HEK293 (cell line): ENCODE results near the gene YPEL5.

Experiments
- CTCF ChIA-PET: fragments of 350-600 bp; formaldehyde crosslinking; extraction: SDS; loops from one replicate; lab custom pipeline; 2021; ENCODE audit warnings: antibody characterized with exemption; lab: Yijun Ruan, JAX
- POLR2A ChIA-PET: fragments of 300-600 bp; formaldehyde crosslinking; extraction: SDS; loops from one replicate; lab custom pipeline; 2020; ENCODE audit warnings: antibody characterized with exemption, inconsistent platforms; lab: Yijun Ruan, JAX
- H3K27ac ChIP-seq: fragments of 200-500 bp; sonication (Bioruptor generic); 2 replicates; pipeline ENCODE4 v1.5.1; 2014; ENCODE audit warnings: low read depth, low read length, control low read depth, inconsistent platforms; ENCODE audit errors: extremely low read depth
- H3K36me3 ChIP-seq, 2 experiments: fragments of 200-500 bp in 1 of 2; sonication (Bioruptor generic) in 1 of 2; 1 replicate in 1 of 2; 2 replicates in 1 of 2; pipeline ENCODE4 v1.5.1; 2014 to 2017; ENCODE audit warnings: inconsistent platforms in 2 of 2, low read length in 2 of 2; ENCODE audit not compliant: control insufficient read depth in 2 of 2, insufficient read depth in 1 of 2
- H3K4me1 ChIP-seq: fragments of 200-500 bp; sonication (Bioruptor generic); 2 replicates; pipeline ENCODE4 v1.5.1; 2014; ENCODE audit warnings: mild to moderate bottlenecking, low read length, inconsistent platforms; ENCODE audit not compliant: control insufficient read depth, insufficient read depth
- H3K4me3 ChIP-seq: 2 replicates; pipeline ENCODE4 v1.5.1; 2011; ENCODE audit warnings: low read depth, mild to moderate bottlenecking, control low read depth, low read length, moderate library complexity
- H3K9me3 ChIP-seq: fragments of 200-500 bp; sonication (Bioruptor generic); 2 replicates; pipeline ENCODE4 v1.5.1; 2014; ENCODE audit warnings: low read depth, low read length, inconsistent platforms; ENCODE audit not compliant: control insufficient read depth, insufficient read depth
- HOXC10 ChIP-seq: sonication (generic); formaldehyde crosslinking; IDR thresholded peaks from 2 replicates; pipeline ENCODE4 v1.8.1; 2023; ENCODE audit warnings: mild to moderate bottlenecking, missing genetic modification reagents
- HOXD13 ChIP-seq: sonication (generic); formaldehyde crosslinking; IDR thresholded peaks from 2 replicates; pipeline ENCODE4 v1.8.0; 2022; ENCODE audit warnings: missing genetic modification reagents, borderline replicate concordance
- KLF1 ChIP-seq: fragments of 450-650 bp; formaldehyde crosslinking; IDR thresholded peaks from 2 replicates; pipeline ENCODE4 v1.5.1; 2016; ENCODE audit warnings: missing biosample characterization, missing genetic modification characterization
- MEIS1 ChIP-seq: sonication (generic); formaldehyde crosslinking; IDR thresholded peaks from 2 replicates; pipeline ENCODE4 v1.8.1; 2022; ENCODE audit warnings: missing genetic modification reagents, mild to moderate bottlenecking, borderline replicate concordance
- OSR2 ChIP-seq: fragments of 450-650 bp; formaldehyde crosslinking; IDR thresholded peaks from 2 replicates; pipeline ENCODE4 v1.5.1; 2016; ENCODE audit warnings: missing biosample characterization, missing genetic modification characterization
- SP7 ChIP-seq: fragments of 450-650 bp; formaldehyde crosslinking; IDR thresholded peaks from 2 replicates; pipeline ENCODE4 v1.5.1; 2016; ENCODE audit warnings: missing biosample characterization, missing genetic modification characterization
- ZBTB48 ChIP-seq: fragments of 450-650 bp; formaldehyde crosslinking; IDR thresholded peaks from 2 replicates; pipeline ENCODE4 v1.5.1; 2016; ENCODE audit warnings: missing biosample characterization, missing genetic modification characterization
- ZNF157 ChIP-seq: fragments of 450-650 bp; formaldehyde crosslinking; IDR thresholded peaks from 2 replicates; pipeline ENCODE4 v1.5.1; 2016; ENCODE audit warnings: missing biosample characterization, missing genetic modification characterization
- ZNF23 ChIP-seq: fragments of 450-650 bp; formaldehyde crosslinking; IDR thresholded peaks from 2 replicates; pipeline ENCODE4 v1.5.1; 2016; ENCODE audit warnings: missing biosample characterization, missing genetic modification characterization, borderline replicate concordance
- ZNF596 ChIP-seq: fragments of 450-650 bp; IDR thresholded peaks from 2 replicates; pipeline ENCODE4 v1.5.0; 2018; ENCODE audit warnings: missing biosample characterization, mild to moderate bottlenecking, missing genetic modification characterization, moderate library complexity
- ZNF600 ChIP-seq: fragments of 450-650 bp; formaldehyde crosslinking; IDR thresholded peaks from 2 replicates; pipeline ENCODE4 v1.5.1; 2016; ENCODE audit warnings: missing biosample characterization, missing genetic modification characterization
- ZNF776 ChIP-seq: fragments of 450-650 bp; formaldehyde crosslinking; IDR thresholded peaks from 2 replicates; pipeline ENCODE4 v1.5.0; 2017; ENCODE audit warnings: missing biosample characterization, missing genetic modification characterization, borderline replicate concordance
- ZNF792 ChIP-seq: fragments of 450-650 bp; formaldehyde crosslinking; IDR thresholded peaks from 2 replicates; pipeline ENCODE4 v1.5.1; 2016; ENCODE audit warnings: missing biosample characterization, missing genetic modification characterization
- TF ChIP-seq, protein P1 (sequence below): fragments of 450-650 bp; formaldehyde crosslinking; IDR thresholded peaks from 2 replicates; pipeline ENCODE4 v1.5.1; 2016; ENCODE audit warnings: missing biosample characterization, missing genetic modification characterization
- TF ChIP-seq, protein P2 (sequence below): fragments of 450-650 bp; formaldehyde crosslinking; IDR thresholded peaks from 2 replicates; pipeline ENCODE4 v1.5.1; 2016; ENCODE audit warnings: missing biosample characterization, missing genetic modification characterization
- TF ChIP-seq, protein P3 (sequence below): fragments of 450-650 bp; formaldehyde crosslinking; IDR thresholded peaks from 2 replicates; pipeline ENCODE4 v1.5.1; 2016; ENCODE audit warnings: missing biosample characterization, missing genetic modification characterization
- TF ChIP-seq, protein P4 (sequence below): fragments of 450-650 bp; formaldehyde crosslinking; IDR thresholded peaks from 2 replicates; pipeline ENCODE4 v1.5.1; 2017; ENCODE audit warnings: missing biosample characterization, mild to moderate bottlenecking, missing genetic modification characterization, moderate library complexity
- TF ChIP-seq, protein P5 (sequence below): fragments of 450-650 bp; formaldehyde crosslinking; IDR thresholded peaks from 2 replicates; pipeline ENCODE4 v1.5.1; 2016; ENCODE audit warnings: missing biosample characterization, missing genetic modification characterization

Gene YPEL5

DNA sequence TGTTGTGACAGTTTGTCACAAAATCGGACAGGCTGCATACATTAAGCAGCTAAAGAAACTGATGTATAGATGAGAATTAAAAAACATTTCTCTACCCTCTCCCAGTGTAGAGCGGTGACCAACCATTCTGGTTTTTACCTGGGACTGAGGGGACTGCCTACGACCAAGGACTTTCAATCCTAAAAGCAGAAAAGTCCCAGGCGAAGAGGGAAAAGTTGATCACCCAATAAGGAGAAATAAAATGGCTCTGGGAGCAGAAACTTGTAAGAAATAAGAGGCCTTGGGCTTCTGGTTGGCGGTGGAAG lies 30.9 kb upstream of the YPEL5 start (continued):
- TF ChIP-seq, protein P1, sequence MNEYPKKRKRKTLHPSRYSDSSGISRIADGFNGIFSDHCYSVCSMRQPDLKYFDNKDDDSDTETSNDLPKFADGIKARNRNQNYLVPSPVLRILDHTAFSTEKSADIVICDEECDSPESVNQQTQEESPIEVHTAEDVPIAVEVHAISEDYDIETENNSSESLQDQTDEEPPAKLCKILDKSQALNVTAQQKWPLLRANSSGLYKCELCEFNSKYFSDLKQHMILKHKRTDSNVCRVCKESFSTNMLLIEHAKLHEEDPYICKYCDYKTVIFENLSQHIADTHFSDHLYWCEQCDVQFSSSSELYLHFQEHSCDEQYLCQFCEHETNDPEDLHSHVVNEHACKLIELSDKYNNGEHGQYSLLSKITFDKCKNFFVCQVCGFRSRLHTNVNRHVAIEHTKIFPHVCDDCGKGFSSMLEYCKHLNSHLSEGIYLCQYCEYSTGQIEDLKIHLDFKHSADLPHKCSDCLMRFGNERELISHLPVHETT = no peak

DNA sequence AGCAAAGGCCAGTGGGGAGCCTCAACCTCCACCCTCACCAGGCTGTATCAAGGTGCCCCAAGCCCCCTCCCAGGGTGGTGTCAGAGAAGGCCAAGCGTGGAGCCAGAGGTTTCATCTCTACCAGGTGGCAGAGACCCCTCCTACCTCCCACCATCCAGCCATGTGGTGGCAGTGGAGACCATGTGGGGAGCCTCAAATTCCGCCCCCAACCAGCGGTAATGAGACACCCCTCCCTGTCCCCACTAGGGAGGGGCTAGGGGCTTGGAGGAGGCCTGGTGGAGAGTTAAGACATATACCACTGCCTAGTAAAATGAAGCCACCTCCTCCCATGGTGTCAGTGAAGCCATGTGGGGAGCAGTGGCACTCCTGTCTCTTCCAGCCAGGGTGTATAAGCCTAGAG lies 24.4 kb upstream of the YPEL5 start:
- H3K27ac ChIP-seq = no peak overlapping the region
- H3K36me3 ChIP-seq = no peaks in the 10 kb centered on the region
- no peaks in the 10 kb centered on the region for H3K4me1 ChIP-seq
- H3K4me3 ChIP-seq = no peak overlapping the region
- ChIA-PET CTCF (no interaction called here), POLR2A (no interaction called here)
- no peaks in the 10 kb centered on the region for H3K9me3 ChIP-seq
- TF ChIP-seq ZNF23 (no peak), ZNF596 (no peak), OSR2 (no peak), ZNF776 (no peak), HOXD13 (CRISPR knock-in tag) (no peak), ZNF792 (tag by site-specific recombination) (no peak), ZNF600 (tag by site-specific recombination) (no peak), HOXC10 (CRISPR knock-in tag) (no peak), ZNF157 (tag by site-specific recombination) (no peak), MEIS1 (CRISPR knock-in tag) (no peak), SP7 (no peak), KLF1 (tag by site-specific recombination) (no peak), ZBTB48 (tag by site-specific recombination) (no peak)
- TF ChIP-seq, protein P2, sequence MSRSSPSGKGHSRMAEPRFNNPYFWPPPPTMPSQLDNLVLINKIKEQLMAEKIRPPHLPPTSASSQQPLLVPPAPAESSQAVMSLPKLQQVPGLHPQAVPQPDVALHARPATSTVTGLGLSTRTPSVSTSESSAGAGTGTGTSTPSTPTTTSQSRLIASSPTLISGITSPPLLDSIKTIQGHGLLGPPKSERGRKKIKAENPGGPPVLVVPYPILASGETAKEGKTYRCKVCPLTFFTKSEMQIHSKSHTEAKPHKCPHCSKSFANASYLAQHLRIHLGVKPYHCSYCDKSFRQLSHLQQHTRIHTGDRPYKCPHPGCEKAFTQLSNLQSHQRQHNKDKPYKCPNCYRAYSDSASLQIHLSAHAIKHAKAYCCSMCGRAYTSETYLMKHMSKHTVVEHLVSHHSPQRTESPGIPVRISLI (tag by site-specific recombination) = no peak
- TF ChIP-seq, protein P3, sequence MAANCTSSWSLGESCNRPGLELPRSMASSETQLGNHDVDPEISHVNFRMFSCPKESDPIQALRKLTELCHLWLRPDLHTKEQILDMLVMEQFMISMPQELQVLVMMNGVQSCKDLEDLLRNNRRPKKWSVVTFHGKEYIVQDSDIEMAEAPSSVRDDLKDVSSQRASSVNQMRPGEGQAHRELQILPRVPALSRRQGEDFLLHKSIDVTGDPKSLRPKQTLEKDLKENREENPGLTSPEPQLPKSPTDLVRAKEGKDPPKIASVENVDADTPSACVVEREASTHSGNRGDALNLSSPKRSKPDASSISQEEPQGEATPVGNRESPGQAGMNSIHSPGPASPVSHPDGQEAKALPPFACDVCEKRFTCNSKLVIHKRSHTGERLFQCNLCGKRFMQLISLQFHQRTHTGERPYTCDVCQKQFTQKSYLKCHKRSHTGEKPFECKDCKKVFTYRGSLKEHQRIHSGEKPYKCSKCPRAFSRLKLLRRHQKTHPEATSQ = no peak
- TF ChIP-seq, protein P4, sequence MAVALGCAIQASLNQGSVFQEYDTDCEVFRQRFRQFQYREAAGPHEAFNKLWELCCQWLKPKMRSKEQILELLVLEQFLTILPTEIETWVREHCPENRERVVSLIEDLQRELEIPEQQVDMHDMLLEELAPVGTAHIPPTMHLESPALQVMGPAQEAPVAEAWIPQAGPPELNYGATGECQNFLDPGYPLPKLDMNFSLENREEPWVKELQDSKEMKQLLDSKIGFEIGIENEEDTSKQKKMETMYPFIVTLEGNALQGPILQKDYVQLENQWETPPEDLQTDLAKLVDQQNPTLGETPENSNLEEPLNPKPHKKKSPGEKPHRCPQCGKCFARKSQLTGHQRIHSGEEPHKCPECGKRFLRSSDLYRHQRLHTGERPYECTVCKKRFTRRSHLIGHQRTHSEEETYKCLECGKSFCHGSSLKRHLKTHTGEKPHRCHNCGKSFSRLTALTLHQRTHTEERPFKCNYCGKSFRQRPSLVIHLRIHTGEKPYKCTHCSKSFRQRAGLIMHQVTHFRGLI (tag by site-specific recombination) = no peak
- TF ChIP-seq, protein P5, sequence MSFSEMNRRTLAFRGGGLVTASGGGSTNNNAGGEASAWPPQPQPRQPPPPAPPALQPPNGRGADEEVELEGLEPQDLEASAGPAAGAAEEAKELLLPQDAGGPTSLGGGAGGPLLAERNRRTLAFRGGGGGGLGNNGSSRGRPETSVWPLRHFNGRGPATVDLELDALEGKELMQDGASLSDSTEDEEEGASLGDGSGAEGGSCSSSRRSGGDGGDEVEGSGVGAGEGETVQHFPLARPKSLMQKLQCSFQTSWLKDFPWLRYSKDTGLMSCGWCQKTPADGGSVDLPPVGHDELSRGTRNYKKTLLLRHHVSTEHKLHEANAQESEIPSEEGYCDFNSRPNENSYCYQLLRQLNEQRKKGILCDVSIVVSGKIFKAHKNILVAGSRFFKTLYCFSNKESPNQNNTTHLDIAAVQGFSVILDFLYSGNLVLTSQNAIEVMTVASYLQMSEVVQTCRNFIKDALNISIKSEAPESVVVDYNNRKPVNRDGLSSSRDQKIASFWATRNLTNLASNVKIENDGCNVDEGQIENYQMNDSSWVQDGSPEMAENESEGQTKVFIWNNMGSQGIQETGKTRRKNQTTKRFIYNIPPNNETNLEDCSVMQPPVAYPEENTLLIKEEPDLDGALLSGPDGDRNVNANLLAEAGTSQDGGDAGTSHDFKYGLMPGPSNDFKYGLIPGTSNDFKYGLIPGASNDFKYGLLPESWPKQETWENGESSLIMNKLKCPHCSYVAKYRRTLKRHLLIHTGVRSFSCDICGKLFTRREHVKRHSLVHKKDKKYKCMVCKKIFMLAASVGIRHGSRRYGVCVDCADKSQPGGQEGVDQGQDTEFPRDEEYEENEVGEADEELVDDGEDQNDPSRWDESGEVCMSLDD (tag by site-specific recombination) = no peak
